AG09319 (cell line): ENCODE measurements around the gene MRPL40.

ENCODE experiments used
- DNase-seq: peaks from one replicate; pipeline ENCODE4 v3.0.0-alpha.2; 2010; ENCODE audit warnings: low read depth; ENCODE audit errors: extremely low read depth
- TF ChIP-seq, protein P1 (sequence below): IDR thresholded peaks from 2 replicates; pipeline ENCODE4 v1.5.1; 2011; ENCODE audit warnings: low read depth, mild to moderate bottlenecking, inconsistent platforms, low read length, moderate library complexity

The MRPL40 gene

DNA sequence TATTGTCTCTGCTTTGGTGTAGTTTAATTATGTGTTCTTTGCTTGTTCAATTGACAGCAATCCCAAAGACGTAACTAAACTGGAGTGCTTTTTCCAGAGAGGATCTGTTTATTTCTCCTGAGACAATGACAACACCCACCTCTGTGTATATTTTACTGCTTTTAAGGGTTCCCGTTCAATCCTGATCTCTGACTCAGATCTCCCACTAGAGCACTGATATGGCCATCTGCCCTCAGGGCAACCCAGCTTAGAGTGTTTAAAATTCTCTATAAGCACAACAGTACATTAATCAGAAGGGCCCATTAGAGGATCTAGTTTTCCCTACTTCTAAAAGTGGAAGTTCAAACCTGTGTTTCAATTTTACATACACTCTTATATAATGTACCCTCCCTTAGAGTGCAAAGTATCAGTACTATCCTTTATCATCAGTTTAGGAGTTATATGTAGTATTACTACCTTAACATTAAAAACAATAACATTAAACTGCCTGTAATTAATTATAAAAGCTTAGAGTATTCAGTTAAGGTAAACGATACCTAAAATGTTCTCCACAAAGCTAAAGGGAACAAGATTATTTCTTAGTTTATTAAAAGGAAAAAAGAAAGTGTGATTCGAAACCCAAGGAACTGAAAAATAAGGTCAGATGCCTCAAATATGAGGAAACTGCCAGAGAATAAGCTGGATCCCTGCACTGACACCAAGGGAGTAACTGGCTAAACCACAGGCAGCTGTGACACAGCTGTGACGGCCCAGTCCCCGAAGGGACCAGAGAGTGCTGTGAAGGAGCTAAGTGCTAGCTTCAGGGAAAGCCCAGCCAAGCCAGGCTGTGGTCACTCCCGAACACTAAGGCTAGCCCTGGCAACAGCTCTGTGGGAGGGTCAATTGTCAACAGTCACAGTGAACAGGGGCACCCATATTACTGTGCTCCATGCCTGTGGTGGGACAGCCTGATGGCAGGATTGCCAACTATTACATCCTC lies 31.4 kb downstream of the MRPL40 start:
- TF ChIP-seq, protein P1, sequence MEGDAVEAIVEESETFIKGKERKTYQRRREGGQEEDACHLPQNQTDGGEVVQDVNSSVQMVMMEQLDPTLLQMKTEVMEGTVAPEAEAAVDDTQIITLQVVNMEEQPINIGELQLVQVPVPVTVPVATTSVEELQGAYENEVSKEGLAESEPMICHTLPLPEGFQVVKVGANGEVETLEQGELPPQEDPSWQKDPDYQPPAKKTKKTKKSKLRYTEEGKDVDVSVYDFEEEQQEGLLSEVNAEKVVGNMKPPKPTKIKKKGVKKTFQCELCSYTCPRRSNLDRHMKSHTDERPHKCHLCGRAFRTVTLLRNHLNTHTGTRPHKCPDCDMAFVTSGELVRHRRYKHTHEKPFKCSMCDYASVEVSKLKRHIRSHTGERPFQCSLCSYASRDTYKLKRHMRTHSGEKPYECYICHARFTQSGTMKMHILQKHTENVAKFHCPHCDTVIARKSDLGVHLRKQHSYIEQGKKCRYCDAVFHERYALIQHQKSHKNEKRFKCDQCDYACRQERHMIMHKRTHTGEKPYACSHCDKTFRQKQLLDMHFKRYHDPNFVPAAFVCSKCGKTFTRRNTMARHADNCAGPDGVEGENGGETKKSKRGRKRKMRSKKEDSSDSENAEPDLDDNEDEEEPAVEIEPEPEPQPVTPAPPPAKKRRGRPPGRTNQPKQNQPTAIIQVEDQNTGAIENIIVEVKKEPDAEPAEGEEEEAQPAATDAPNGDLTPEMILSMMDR, result no peak
- DNase-seq, result no peak

- no peak for DNase-seq
- TF ChIP-seq, protein P1, result no peak
These were observed 32.2 kb downstream of the MRPL40 start for GRCh38 chr22:19464546-19464945.

DNA sequence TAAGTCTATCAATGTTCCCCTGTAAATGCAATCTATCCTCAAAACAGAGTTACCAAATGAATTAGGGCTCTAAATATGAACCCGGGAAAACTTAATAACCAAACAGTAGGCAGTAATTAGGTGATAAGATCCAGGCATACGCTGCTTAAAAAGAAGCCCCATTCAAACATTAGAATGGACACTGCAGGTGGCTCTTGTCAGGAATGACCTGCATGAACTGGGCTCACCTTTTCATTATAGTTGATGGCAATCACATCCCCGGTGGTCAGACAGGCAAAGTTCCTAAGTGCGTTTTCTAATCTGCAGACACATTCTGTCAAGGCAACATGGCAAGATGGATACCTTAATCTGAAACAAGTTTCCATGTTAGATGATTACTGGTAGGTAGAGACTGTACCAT lies 32.6 kb downstream of the MRPL40 start:
- TF ChIP-seq, protein P1, result no peak
- no peak for DNase-seq

DNA sequence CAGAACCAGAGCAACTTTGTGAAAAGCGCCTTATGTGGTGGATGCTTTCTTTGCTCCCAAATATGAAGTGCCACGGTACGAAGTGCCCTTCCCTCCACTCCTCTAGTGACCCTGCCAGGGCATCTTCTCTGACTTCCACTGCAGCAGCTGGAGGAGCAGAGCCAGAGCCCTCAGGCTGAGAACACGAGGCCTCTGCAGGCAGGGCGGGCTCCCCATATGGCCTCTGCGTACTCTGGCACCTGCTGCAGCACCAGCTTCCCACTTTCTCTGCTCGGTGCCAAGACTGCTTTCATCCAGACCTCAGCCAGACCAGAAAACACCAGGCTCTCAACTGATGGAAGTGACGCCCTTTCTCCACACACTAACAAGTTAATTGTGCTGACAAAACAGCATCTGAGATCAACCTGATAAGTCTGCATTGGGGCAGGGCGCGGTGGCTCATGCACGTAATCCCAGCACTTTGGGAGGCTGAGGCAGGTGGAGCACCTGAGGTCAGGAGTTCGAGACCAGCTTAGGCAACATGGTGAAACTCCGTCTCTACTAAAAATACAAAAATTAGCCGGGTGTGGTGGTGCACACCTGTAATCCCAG lies 33.9 kb downstream of the MRPL40 start:
- DNase-seq, result no peak
- TF ChIP-seq, protein P1, result no peak

DNA sequence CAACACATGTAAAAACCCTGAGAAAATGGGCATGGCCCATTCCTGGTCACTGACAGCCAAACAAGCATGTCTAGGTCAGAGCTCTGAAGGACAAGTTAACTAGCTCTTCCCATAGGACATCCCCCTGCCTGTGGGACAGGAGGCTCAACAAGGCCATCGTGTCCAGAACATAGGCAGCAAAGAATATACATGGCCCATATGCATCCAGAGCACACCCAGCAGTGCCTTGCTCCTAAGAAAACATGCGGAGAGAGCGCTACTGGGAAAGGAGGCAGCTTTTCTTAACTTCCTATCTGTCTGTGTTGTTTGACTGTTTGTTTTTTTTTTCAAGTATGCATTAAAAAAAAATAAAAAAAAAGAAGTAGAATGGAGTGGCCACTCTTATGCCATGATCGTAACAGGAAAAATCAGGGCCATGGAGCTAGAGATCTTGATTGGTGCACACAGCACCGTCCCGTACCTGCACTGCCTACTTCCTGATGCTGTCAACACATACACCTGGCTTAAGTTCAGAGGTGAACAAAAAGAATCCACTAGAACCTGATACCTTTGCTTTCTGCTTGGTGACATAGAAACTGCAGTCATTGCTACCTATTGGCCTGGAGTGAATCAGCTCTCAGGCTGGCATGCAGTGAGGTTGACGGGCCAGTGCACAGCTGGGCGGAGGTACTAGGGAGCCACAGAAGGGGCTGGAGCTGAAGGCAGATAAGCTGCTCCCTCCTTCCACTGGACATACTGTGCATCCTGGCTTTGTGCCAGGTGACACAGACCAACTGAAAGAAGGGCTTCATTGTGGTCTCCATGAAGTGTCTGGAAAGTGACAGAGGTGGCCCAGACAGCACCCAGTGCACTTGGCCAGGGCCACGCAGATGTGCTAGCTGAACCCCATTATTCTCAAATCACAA lies 34.8 kb downstream of the MRPL40 start:
- TF ChIP-seq, protein P1, result no peak
- DNase-seq, result no peak

DNA sequence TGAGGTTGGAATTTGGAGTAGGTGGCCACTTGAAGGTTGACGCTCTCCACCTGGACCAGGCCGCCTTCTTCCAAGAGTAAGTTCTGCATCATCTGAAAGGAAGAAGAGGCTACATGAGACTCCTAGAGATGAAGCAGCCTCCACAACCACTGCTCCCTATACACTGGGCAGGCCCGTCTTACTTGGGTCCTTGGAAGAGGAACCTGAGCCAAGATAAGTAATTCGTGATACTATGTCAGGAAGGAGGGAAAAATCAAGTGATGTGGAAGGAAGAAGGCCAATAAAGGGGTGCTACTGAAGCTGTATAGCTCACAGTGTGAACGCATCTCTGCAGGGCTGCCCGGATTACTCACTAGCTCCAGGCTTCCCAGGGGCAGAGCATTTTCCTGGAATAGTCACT lies 35.6 kb downstream of the MRPL40 start:
- TF ChIP-seq, protein P1, result no peak
- DNase-seq, result no peak
